Ovary (tissue), 9 donors: Measurements from ENCODE around the gene KCTD12. TPM values are rescaled to one million over a fixed set of nuclear protein-coding genes. Genes with fewer than 3 reads are reported as not detected.
"Not testable (repeated sequence)": the region's sequence is repeated elsewhere in the genome, so short reads cannot be mapped to it uniquely, and the experiment has no call there.

Source experiments
- DNase-seq, 5 donors: peaks; one replicate each; pipeline ENCODE4 v3.0.0-alpha.2; 2019 to 2020
- H3K27ac ChIP-seq, 2 donors: fragments of 200-600 bp; one replicate each; pipeline versions ENCODE4 v1.5.1 to v1.8.0; 2019 to 2022
- H3K27me3 ChIP-seq: fragments of 200-600 bp; one replicate; pipeline ENCODE4 v1.8.0; 2022
- H3K36me3 ChIP-seq: fragments of 200-600 bp; sonication (generic); one replicate; pipeline ENCODE4 v1.5.1; 2019
- H3K4me1 ChIP-seq: one replicate; pipeline ENCODE4 v1.8.1; 2013; ENCODE audit warnings: mild to moderate bottlenecking, moderate library complexity; ENCODE audit not compliant: insufficient read depth
- H3K4me3 ChIP-seq: fragments of 200-600 bp; sonication (generic); one replicate; pipeline ENCODE4 v1.5.1; 2017
- H3K9me3 ChIP-seq, 2 donors: fragments of 200-600 bp in 1 of 2; sonication (generic) in 1 of 2; one replicate each; pipeline versions ENCODE4 v1.5.1 to v1.8.1; 2013 to 2019; ENCODE audit warnings: mild to moderate bottlenecking in 1 of 2, moderate library complexity in 1 of 2
- CTCF ChIP-seq, 3 donors: fragments of 450-650 bp in 2 of 3; fragments of 200-600 bp in 1 of 3; IDR thresholded peaks; one replicate each; pipeline versions ENCODE4 v1.5.1 to v1.8.0; 2016 to 2022; ENCODE audit warnings: antibody characterized with exemption in 3 of 3, mild to moderate bottlenecking in 1 of 3
- EP300 ChIP-seq: sonication (generic); formaldehyde crosslinking; IDR thresholded peaks from one replicate; pipeline ENCODE4 v1.6.1; 2017; ENCODE audit warnings: antibody characterized with exemption
- POLR2A ChIP-seq: fragments of 450-650 bp; IDR thresholded peaks from one replicate; pipeline ENCODE4 v1.6.1; 2017; ENCODE audit warnings: antibody characterized with exemption, mild to moderate bottlenecking, moderate library complexity
- WGBS, 3 donors: extraction: QIAGEN DNeasy Blood & Tissue Kit in 1 of 3; methylation state at CpG; one replicate each; pipeline versions ENCODE4 v1.1.5 to v1.1.7; 2013 to 2017; 5-methylcytosine and 5-hydroxymethylcytosine counted together
- intact Hi-C, 4 donors: fragments of 100-400 bp; cut with DNase I; formaldehyde crosslinking; loops; one replicate each; pipeline versions ENCODE4 v1.11.0 to v1.15.1; 2022 to 2023
- polyA plus RNA-seq, 2 donors: library from polyadenylated mRNA; stranded (reverse); fragments of 200-250 nt in 1 of 2; fragments of 350-450 nt in 1 of 2; fragmentation: Illumina TruSeq in 1 of 2; extraction: RNeasy Lipid Tissue Mini Kit (QIAGEN cat#74804) in 1 of 2; gene quantifications; one replicate each; pipeline ENCODE4 v1.2.3, GENCODE V29; 2013 to 2014
- total RNA-seq, 7 donors: library from RNA; depleted of rRNA in 2 of 7; stranded (reverse); fragments of >200 nt in 2 of 7; fragmentation: NEBNext Ultra II Directional in 3 of 7; extraction: Animal tissue kit (Norgen Biotek cat#: 25700) in 3 of 7; gene quantifications; one replicate each; pipeline versions ENCODE4 v1.1.0 to v1.2.4, GENCODE V29; 2016 to 2023
- donor health status: DM: no; HTN: no; CAD: no; lungs with moderate emphysema.
- donor health status: DM: no; HTN: no; CAD: no.
- donor health status: Bipolar disorder and iron deficiency.
- donor health status: DM: yes; HTN: yes; CAD: no.
- donor health status: DM: no; HTN: no; CAD: no.
- donor health status: DM: yes; HTN: yes; CAD: no.

Gene KCTD12
- total and polyA plus RNA-seq, 9 donors = 44.1 to 91.8 (median 73.9) TPM

GRCh38 chr13:76903544-76904162 is 17.4 kb upstream of the KCTD12 start:
- Histone ChIP-seq H3K4me3 (no peak overlapping the region), H3K36me3 (no peaks in the 10 kb centered on the region), H3K4me1 (no peaks in the 10 kb centered on the region), H3K27me3 (no peaks in the 10 kb centered on the region), H3K27ac (no peak overlapping the region), H3K9me3 (no peaks in the 10 kb centered on the region)
- DNase-seq = peak; percentile 23 to 69 (median 48)
- intact Hi-C loops = loop anchor here (5.0 to 10.0 kb wide), 4 partner anchors 1026 to 1219 kb away; no protein-coding TSS in a partner anchor
- WGBS, 3 donors = 11 to 18% (median 12%) methylated on average over 3 of the region's 3 CpGs
- TF ChIP-seq EP300 (no peak), POLR2A (no peak), CTCF (IDR thresholded peaks at IDR 0.05) (peak; percentile 85 to 87 (median 86))

DNA sequence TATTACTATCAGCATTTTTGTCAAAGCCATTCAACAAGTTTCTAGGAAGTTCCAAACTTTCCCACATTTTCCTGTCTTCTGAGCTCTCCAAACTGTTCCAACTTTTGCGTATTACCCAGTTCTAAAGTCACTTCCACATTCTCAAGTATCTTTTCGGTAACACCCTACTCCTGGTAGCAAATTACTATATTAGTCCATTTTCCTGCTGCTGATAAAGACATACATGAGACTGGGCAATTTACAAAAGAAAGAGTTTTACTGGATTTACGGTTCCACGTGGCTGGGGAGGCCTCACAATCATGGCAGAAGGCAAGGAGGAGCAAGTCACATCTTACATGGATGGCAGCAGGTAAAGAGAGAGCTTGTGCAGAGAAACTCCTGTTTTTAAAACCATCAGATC is 12.9 kb upstream of the KCTD12 start:
- H3K27ac ChIP-seq, H3K4me3 ChIP-seq, H3K36me3 ChIP-seq, H3K4me1 ChIP-seq, H3K27me3 ChIP-seq, intact Hi-C loops, H3K9me3 ChIP-seq, DNase-seq: not testable (repeated sequence)
- 93 to 97% (median 93%) methylated on average over 4 of the region's 4 CpGs for WGBS, 3 donors

- H3K9me3 ChIP-seq, H3K27ac ChIP-seq, DNase-seq, H3K36me3 ChIP-seq, intact Hi-C loops, H3K27me3 ChIP-seq, H3K4me1 ChIP-seq, H3K4me3 ChIP-seq: not testable (repeated sequence)
Observed at GRCh38 chr13:76897171-76897570, 11.0 kb upstream of the KCTD12 start.

GRCh38 chr13:76894401-76895110 is 8.4 kb upstream of the KCTD12 start:
- H3K9me3 ChIP-seq = no peaks in the 10 kb centered on the region
- no peak overlapping the region for H3K4me3 ChIP-seq
- 63 to 84% (median 72%) methylated on average over 2 of the region's 2 CpGs for WGBS, 3 donors
- H3K27me3 ChIP-seq = no peaks in the 10 kb centered on the region
- TF ChIP-seq EP300 (no peak), CTCF (IDR thresholded peaks at IDR 0.05) (no peak), POLR2A (no peak)
- H3K36me3 ChIP-seq = no peaks in the 10 kb centered on the region
- H3K27ac ChIP-seq = no peak overlapping the region
- no peaks in the 10 kb centered on the region for H3K4me1 ChIP-seq
- intact Hi-C loops = no loop called here
- DNase-seq = no peak

GRCh38 chr13:76892488-76892887 is 6.3 kb upstream of the KCTD12 start:
- H3K4me1 ChIP-seq = no peaks in the 10 kb centered on the region
- no peak overlapping the region for H3K27ac ChIP-seq
- H3K27me3 ChIP-seq = no peaks in the 10 kb centered on the region
- intact Hi-C loops = no loop called here
- 46 to 70% (median 48%) methylated on average over 1 of the region's 1 CpG for WGBS, 3 donors
- H3K36me3 ChIP-seq = no peaks in the 10 kb centered on the region
- no peak for DNase-seq
- no peak overlapping the region for H3K4me3 ChIP-seq
- TF ChIP-seq CTCF (IDR thresholded peaks at IDR 0.05) = no peak
- no peak for TF ChIP-seq POLR2A
- no peak for TF ChIP-seq EP300
- no peaks in the 10 kb centered on the region for H3K9me3 ChIP-seq
